GM12874 (cell line): ENCODE data around the gene FDX2.

Experiments
- CTCF ChIP-seq: IDR thresholded peaks from 2 replicates; pipeline ENCODE4 v1.5.1; 2011; ENCODE audit warnings: low read depth, mild to moderate bottlenecking, control low read depth, low read length, moderate library complexity; ENCODE audit not compliant: insufficient read depth

FDX2 gene

GRCh38 chr19:10271543-10272086, 44.2 kb downstream of the FDX2 start:
- no peak for TF ChIP-seq CTCF

- 0 out of 2 replicates have a peak, but pooled peaks have one; percentile 18 for TF ChIP-seq CTCF
Observed at GRCh38 chr19:10270616-10271394, 45.0 kb downstream of the FDX2 start, which contains the start of gene ICAM1. TSS of gene ICAM1 (plus strand) at chr19:10271120. CDS start at chr19:10271160, 40 bp downstream.

- no peak for TF ChIP-seq CTCF
Observed at GRCh38 chr19:10270180-10270615, 45.6 kb downstream of the FDX2 start.

- TF ChIP-seq CTCF, result peak; percentile 93
Observed at GRCh38 chr19:10269333-10270179, 46.3 kb downstream of the FDX2 start.

GRCh38 chr19:10268071-10268470, 47.7 kb downstream of the FDX2 start:
- TF ChIP-seq CTCF, result no peak

- no peak for TF ChIP-seq CTCF
Observed at GRCh38 chr19:10266706-10267105, 49.1 kb downstream of the FDX2 start.

- TF ChIP-seq CTCF, result no peak
Observed at GRCh38 chr19:10262771-10263170, 53.0 kb downstream of the FDX2 start.
